Globus pallidus (tissue), 1 donor: ENCODE results near the gene DEFB131B.
"Not testable (repeated sequence)": the region's sequence is repeated elsewhere in the genome, so short reads cannot be mapped to it uniquely, and the experiment has no call there.

Experiments used
- DNase-seq: peaks from one replicate; pipeline ENCODE4 v3.0.0-alpha.2; 2015; ENCODE audit warnings: low spot score

The DEFB131B gene

GRCh38 chr11:71911321-71911985 is 33.2 kb downstream of the DEFB131B start:
- DNase-seq = not testable (repeated sequence)

- DNase-seq = not testable (repeated sequence)
Measured at GRCh38 chr11:71911986-71912340, 33.7 kb downstream of the DEFB131B start.

DNA sequence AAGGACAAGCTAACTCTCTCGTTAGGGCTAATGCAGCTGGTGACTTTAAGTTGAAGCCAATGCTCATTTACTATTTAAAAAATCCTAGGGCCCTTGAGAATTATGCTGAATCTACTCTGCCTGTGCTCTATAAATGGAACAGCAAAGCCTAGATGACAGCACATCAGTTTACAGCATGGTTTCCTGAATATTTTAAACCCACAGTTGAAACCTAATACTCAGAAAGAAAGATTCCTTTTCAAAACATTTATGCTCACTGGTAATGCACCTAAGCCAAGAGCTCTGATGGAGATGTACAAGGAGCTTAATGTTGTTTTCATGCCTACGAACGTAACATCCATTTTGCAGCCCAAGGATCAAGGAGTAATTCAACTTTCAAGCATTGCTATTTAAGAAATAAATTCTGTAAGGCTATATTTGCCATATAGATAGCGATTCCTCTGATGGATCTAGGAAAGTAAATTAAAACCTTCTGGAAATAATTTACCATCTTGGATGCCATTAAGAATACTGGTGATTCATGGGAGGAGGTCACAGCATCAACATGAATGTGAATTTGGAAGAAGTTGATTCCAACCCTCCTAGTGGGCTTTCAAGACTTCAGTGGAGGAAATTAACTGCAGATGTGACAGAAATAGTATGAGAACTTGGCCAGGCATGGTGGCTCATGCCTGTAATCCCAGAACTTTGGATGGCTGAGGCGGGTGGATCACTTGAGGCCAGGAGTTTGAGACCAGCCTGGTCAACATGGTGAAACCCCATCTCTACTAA is 35.7 kb downstream of the DEFB131B start:
- no peak for DNase-seq

DNA sequence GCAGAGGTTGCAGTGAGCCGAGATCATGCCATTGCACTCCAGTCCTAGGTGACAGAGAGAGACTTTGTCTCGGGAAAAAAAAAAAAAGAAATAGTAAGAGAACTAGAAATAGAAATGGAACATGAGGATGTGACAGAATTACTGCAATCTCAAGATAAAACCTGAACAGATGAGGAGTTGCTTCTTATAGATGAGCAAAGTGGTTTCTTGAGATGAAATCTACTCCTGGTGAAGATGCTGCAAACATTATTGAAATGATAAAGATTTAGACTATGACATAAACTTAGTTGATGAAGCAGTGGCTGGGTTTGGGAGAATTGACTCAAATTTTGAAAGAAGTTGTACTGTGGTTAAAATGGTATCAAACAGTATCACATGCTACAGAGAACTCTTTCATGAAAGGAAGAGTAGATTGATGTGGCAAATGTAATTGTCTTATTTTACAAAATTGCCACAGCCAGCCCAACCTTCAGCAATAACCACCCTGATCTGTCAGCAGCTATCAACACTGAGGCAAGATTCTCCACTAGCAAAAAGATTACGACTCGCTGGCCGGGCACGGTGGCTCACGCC is 36.5 kb downstream of the DEFB131B start:
- no peak for DNase-seq

DNA sequence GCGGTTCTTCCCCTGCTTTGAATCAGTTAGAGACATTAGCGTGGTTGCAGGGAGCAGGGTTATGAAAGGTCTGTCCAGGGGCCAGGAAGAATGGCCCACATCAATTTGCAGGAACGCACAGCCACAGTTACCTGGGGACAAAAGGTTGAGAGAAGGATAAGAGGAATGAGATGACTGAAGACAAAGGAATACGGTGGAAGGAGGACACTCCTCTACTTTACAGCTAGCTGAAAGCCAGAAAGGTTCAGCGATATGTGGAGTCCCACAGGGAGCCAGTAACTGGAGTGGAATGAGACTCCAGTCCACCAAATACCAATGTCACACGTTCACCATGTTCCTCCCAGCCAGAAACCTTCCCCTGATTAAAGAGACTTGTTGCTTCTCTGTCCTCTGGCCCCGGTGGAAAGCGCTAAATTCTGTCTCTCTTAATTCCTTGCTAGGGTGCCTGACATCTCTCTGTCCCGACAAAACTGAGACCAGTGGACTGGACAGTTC is 39.4 kb downstream of the DEFB131B start:
- no peak for DNase-seq

GRCh38 chr11:71927820-71928736 is 49.8 kb downstream of the DEFB131B start, which contains the start of gene XNDC1N:
Gene XNDC1N, minus strand, starts transcription at chr11:71928594. Its CDS starts 5,241 bp downstream, at chr11:71923353.
- DNase-seq = no peak

GRCh38 chr11:71928737-71929443 is 50.6 kb downstream of the DEFB131B start, which contains the start of gene RNF121:
Gene RNF121, plus strand, starts transcription at chr11:71929046. Its CDS starts 16 bp downstream, at chr11:71929062.
- DNase-seq = peak; percentile 96

DNA sequence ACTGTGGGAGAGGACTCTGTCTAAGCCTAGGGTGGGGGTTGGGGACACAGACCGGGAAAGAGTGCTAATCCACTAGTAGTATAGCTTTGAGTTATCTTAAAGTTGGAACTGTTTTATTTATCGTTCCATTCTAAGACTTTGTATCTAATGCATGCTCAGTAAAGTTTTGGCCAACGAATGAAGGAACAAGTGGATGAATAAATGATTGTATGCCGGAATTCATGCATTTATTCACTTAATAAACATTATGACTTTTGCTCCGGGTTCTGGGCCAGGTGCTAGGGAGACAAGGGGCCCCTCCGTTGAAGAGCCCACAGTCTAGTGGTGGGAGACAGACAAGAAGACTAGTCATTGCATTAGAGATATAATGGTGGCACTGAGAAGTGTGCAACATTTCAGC is 51.2 kb downstream of the DEFB131B start:
- no peak for DNase-seq

DNA sequence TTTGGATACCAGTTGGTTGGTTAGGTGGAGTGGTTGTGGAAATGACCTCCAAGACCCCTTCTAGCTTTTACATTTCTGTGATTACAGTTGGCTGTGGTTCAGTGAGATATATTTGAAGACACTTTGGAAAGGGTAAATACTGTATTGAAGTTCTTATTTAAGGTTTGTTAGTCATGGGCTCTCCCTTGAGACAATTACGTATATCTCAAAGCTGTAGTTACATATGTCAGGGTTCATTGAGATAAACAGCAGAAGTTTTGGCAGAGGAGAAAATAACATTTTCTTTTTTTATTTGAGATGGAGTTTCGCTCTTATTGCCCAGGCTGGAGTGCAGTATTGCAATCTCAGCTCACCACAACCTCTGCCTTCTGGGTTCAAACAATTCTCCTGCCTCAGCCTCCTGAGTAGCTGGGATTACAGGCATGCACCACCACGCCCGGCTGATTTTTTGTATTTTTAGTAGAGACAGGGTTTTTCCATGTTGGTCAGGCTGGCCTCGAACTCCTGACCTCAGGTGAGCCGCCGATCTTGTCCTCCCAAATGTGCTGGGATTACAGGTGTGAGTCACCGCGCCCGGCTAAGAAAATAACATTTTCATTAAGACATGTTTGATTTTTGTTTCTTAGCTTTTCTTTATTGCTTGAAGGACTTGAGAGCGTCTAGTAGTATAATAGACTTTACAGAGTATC is 52.4 kb downstream of the DEFB131B start:
- no peak for DNase-seq

GRCh38 chr11:71931245-71931602 is 53.0 kb downstream of the DEFB131B start:
- no peak for DNase-seq

DNA sequence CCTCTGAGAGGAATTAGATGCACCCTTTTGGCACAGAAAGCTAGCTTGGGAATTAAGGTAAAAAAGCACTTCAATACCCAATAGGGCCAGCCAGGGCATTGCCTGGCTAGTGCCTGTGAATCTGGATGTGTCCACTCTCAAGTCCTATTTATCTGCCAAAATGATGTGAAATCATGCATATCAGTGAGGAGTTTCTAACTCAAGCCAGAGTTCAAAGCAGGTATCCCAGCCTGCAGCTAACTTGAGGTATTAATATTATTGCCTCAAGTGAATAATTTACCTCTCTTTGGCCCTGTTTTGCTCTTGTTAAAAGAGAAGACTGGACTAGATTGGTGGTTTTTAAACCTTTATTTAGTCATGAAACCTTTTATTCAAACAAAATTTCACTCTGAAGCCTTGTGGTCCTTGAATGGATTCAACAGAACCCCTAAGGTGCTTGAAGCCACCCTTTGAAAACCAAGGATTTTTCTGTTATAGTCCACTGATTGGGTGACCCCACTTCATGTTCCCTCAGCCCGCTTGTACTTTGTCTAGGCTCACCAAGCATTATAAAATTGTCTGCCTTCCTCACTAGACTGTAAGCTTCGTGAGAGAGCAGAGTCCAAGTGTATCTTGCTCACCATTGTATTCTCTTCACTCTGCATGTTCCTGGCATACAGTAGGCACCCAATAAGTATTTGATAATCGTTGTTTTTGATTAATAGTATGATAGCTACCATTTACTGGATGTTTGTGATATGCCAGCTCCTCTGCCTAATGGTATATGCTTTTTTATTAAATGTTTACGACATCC is 55.1 kb downstream of the DEFB131B start:
- DNase-seq = no peak
